Measurements from ENCODE around the gene TLX2. TPM values are rescaled to one million over a fixed set of nuclear protein-coding genes. Genes with fewer than 3 reads are reported as not detected.

Gene TLX2
- total RNA-seq, 2 experiments from 2014 or later = 0.16 TPM; not detected in 1

- DNase-seq (peak; percentile 86), ATAC-seq (peak; percentile 84)
- Mint-ChIP-seq H3K9me3 (no peaks in the 10 kb centered on the region), H3K4me3 (peak within 1 kb of the TSS; percentile 88), H3K4me1 (ENCODE audit: low read depth) (peaks cover 15% of the 10 kb centered on the region), H3K27me3 (peaks cover 27% of the 10 kb centered on the region), H3K36me3 (ENCODE audit: low read depth) (peaks cover 7% of the 10 kb centered on the region), H3K27ac (peak within 1 kb of the TSS; percentile 90)
- intact Hi-C loops (cut with micrococcal nuclease) = no loop called here
- no peak for TF ChIP-seq CTCF (IDR thresholded peaks at IDR 0.05)
- ChIA-PET POLR2A (interaction anchor here (0.6 to 2.7 kb wide), 5 partner anchors 12 to 72 kb away, joined by 3 to 11 read pairs (median 4); partner anchors contain the start of genes CCDC142 and TTC31), CTCF (interaction anchor here (1.0 to 1.4 kb wide), 3 partner anchors 10 to 25 kb away, joined by 3 to 7 read pairs (median 5); no protein-coding TSS in a partner anchor)
Observed at GRCh38 chr2:74553892-74554819, 39.9 kb downstream of the TLX2 start, which contains the start of the genes DOK1 and LOXL3. DOK1 (plus strand) TSS chr2:74554720; CDS start chr2:74554755, 35 bp downstream. LOXL3 (minus strand) TSS chr2:74553942; CDS start chr2:74552634, 1,308 bp downstream.

- peaks cover 7% of the 10 kb centered on the region for H3K36me3 Mint-ChIP-seq (ENCODE audit: low read depth)
- peak overlapping the region; percentile 88 for H3K4me3 Mint-ChIP-seq
- ChIA-PET CTCF (interaction anchor here (0.8 to 1.4 kb wide), 4 partner anchors 10 to 33 kb away, joined by 4 to 8 read pairs (median 4); no protein-coding TSS in a partner anchor), POLR2A (interaction anchor here (0.6 to 2.7 kb wide), 7 partner anchors 12 to 66 kb away, joined by 3 to 11 read pairs (median 4); no protein-coding TSS in a partner anchor)
- DNase-seq = peak; percentile 53
- H3K27me3 Mint-ChIP-seq = peaks cover 23% of the 10 kb centered on the region
- TF ChIP-seq CTCF (IDR thresholded peaks at IDR 0.05) = no peak
- H3K4me1 Mint-ChIP-seq (ENCODE audit: low read depth) = peaks cover 15% of the 10 kb centered on the region
- peak overlapping the region; percentile 90 for H3K27ac Mint-ChIP-seq
- ATAC-seq = peak; percentile 61
- intact Hi-C loops (cut with micrococcal nuclease) = no loop called here
- H3K9me3 Mint-ChIP-seq = no peaks in the 10 kb centered on the region
Observed at GRCh38 chr2:74554820-74555531, 40.7 kb downstream of the TLX2 start.

GRCh38 chr2:74555610-74556103 lies 41.4 kb downstream of the TLX2 start:
- ChIA-PET CTCF (interaction anchor here (0.8 to 1.4 kb wide), 4 partner anchors 11 to 33 kb away, joined by 4 to 8 read pairs (median 4); no protein-coding TSS in a partner anchor), POLR2A (interaction anchor here (0.6 to 2.7 kb wide), 6 partner anchors 11 to 67 kb away, joined by 3 to 11 read pairs (median 4); no protein-coding TSS in a partner anchor)
- intact Hi-C loops (cut with micrococcal nuclease) = no loop called here
- H3K27me3 Mint-ChIP-seq = peaks cover 19% of the 10 kb centered on the region
- peak overlapping the region; percentile 90 for H3K27ac Mint-ChIP-seq
- peaks cover 7% of the 10 kb centered on the region for H3K36me3 Mint-ChIP-seq (ENCODE audit: low read depth)
- H3K4me3 Mint-ChIP-seq = peak overlapping the region; percentile 88
- peaks cover 19% of the 10 kb centered on the region for H3K4me1 Mint-ChIP-seq (ENCODE audit: low read depth)
- DNase-seq = no peak
- ATAC-seq = no peak
- no peaks in the 10 kb centered on the region for H3K9me3 Mint-ChIP-seq
- TF ChIP-seq CTCF (IDR thresholded peaks at IDR 0.05) = no peak

- no peak overlapping the region for H3K27ac Mint-ChIP-seq
- intact Hi-C loops (cut with micrococcal nuclease) = no loop called here
- DNase-seq (no peak), ATAC-seq (no peak)
- peaks cover 7% of the 10 kb centered on the region for H3K36me3 Mint-ChIP-seq (ENCODE audit: low read depth)
- ChIA-PET CTCF (interaction anchor here (0.7 to 1.4 kb wide), 4 partner anchors 11 to 73 kb away, joined by 3 to 8 read pairs (median 4); partner anchors contain the start of genes CCDC142 and TTC31), POLR2A (interaction anchor here (1.1 to 2.7 kb wide), 4 partner anchors 10 to 68 kb away, joined by 3 to 11 read pairs (median 6); no protein-coding TSS in a partner anchor)
- no peak for TF ChIP-seq CTCF (IDR thresholded peaks at IDR 0.05)
- H3K4me3 Mint-ChIP-seq = peak overlapping the region; percentile 88
- H3K27me3 Mint-ChIP-seq = peaks cover 19% of the 10 kb centered on the region
- peaks cover 20% of the 10 kb centered on the region for H3K4me1 Mint-ChIP-seq (ENCODE audit: low read depth)
- no peaks in the 10 kb centered on the region for H3K9me3 Mint-ChIP-seq
Observed at GRCh38 chr2:74556159-74556558, 41.9 kb downstream of the TLX2 start.

Data from activated CD8-positive, alpha-beta T cell treated with anti-CD3 and anti-CD28 coated beads for 36 hours (primary cell).